ENCODE results near the gene SLC22A7.
"Not testable (repeated sequence)": the region's sequence is repeated elsewhere in the genome, so short reads cannot be mapped to it uniquely, and the experiment has no call there.

The SLC22A7 gene

GRCh38 chr6:43284991-43285781 is 12.9 kb upstream of the SLC22A7 start:
- no peak for DNase-seq

GRCh38 chr6:43285832-43286231 is 12.2 kb upstream of the SLC22A7 start:
- DNase-seq: no peak

GRCh38 chr6:43286456-43286979 is 11.5 kb upstream of the SLC22A7 start:
- DNase-seq: no peak

GRCh38 chr6:43286980-43287716 is 10.9 kb upstream of the SLC22A7 start:
- no peak for DNase-seq

- DNase-seq: no peak
Measured at GRCh38 chr6:43287717-43288679, 10.1 kb upstream of the SLC22A7 start.

GRCh38 chr6:43290339-43290904 is 7.6 kb upstream of the SLC22A7 start:
- no peak for DNase-seq

GRCh38 chr6:43290905-43291355 is 7.1 kb upstream of the SLC22A7 start:
- DNase-seq: no peak

GRCh38 chr6:43291708-43292107 is 6.4 kb upstream of the SLC22A7 start:
- DNase-seq: no peak

- no peak for DNase-seq
Measured at GRCh38 chr6:43292341-43292740, 5.7 kb upstream of the SLC22A7 start.

- no peak for DNase-seq
Measured at GRCh38 chr6:43292763-43293318, 5.2 kb upstream of the SLC22A7 start.

- DNase-seq: no peak
Measured at GRCh38 chr6:43293698-43294097, 4.4 kb upstream of the SLC22A7 start.

GRCh38 chr6:43294536-43294935 is 3.5 kb upstream of the SLC22A7 start:
- DNase-seq: no peak

- DNase-seq: no peak
Measured at GRCh38 chr6:43295456-43295855, 2.6 kb upstream of the SLC22A7 start.

- no peak for DNase-seq
Measured at GRCh38 chr6:43296780-43297497, 1.1 kb upstream of the SLC22A7 start.

GRCh38 chr6:43298565-43299337 is 691 bp downstream of the SLC22A7 start:
- DNase-seq: no peak

- DNase-seq: no peak
Measured at GRCh38 chr6:43299338-43300293, 1.6 kb downstream of the SLC22A7 start.

- DNase-seq: no peak
Measured at GRCh38 chr6:43301081-43301870, 3.2 kb downstream of the SLC22A7 start.

GRCh38 chr6:43302126-43302525 is 4.1 kb downstream of the SLC22A7 start:
- DNase-seq: no peak

GRCh38 chr6:43303006-43303405 is 4.9 kb downstream of the SLC22A7 start:
- not testable (repeated sequence) for DNase-seq

Measured in kidney glomerular epithelial cell (primary cell).